GM21528 (cell line): Measurements from ENCODE around the gene RIN1.
"Not testable (repeated sequence)": the region's sequence is repeated elsewhere in the genome, so short reads cannot be mapped to it uniquely, and the experiment has no call there.

Experiments used
- ATAC-seq: cut with Tn5 transposase; IDR thresholded peaks from one replicate; pipeline ENCODE4 v1.9.1; 2021; ENCODE audit warnings: mild to moderate bottlenecking, moderate library complexity; ENCODE audit not compliant: unreplicated experiment, low FRiP score

The RIN1 gene

DNA sequence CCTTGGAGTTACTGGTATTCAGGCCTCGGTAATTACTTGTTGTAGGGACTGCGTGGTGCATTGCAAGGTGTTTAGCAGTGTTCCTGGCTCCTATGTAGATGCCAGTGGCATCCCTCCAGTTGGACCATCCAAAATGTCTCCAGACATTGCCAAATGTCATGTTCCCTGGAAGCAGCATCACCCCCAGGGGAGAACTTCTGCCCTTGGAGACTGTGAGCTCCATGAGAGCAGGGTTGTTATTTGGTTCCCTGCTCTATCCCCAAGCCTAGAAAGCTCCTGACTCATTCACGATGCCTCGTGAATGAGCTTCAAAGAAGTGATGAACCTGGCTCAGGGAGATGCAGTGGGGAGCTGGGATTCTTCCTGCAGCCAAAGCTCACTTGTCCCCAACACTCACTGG is 14.6 kb downstream of the RIN1 start:
- no peak for ATAC-seq

DNA sequence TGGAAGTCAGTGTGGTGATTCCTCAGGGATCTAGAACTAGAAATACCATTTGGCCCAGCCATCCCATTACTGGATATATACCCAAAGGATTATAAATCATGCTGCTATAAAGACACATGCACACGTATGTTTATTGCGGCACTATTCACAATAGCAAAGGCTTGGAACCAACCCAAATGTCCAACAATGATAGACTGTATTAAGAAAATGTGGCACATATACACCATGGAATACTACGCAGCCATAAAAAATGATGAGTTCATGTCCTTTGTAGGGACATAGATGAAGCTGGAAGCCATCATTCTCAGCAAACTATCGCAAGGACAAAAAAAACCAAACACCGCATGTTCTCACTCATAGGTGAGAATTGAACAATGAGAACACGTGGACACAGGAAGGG is 15.5 kb downstream of the RIN1 start:
- ATAC-seq, result not testable (repeated sequence)

DNA sequence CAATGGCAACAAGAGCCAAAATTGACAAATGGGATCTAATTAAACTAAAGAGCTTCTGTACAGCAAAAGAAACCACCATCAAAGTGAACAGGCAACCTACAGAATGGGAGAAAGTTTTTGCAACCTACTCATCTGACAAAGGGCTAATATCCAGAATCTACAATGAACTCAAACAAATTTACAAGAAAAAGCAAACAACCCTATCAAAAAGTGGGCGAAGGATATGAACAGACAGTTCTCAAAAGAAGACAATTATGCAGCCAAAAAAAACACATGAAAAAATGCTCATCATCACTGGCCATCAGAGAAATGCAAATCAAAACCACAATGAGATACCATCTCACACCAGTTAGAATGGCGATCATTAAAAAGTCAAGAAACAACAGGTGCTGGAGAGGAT is 15.9 kb downstream of the RIN1 start:
- not testable (repeated sequence) for ATAC-seq

DNA sequence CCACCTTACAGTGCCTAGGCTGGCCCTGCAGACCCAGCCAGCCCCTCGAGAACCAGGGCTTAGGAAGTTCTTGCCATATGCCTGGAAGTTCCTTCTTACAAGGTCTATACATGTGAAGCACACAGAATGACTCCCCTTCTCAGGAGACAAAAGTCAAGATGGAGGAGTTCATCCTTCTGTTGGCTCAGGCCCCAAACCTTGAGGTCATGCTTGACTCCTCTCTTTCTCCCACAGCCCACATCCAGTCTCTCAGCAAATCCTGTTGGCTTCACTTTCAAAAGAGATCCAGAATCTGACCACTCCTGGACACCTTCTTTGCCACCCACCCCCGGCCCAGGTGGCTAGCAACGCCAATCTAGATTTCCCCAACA is 17.6 kb downstream of the RIN1 start:
- no peak for ATAC-seq

DNA sequence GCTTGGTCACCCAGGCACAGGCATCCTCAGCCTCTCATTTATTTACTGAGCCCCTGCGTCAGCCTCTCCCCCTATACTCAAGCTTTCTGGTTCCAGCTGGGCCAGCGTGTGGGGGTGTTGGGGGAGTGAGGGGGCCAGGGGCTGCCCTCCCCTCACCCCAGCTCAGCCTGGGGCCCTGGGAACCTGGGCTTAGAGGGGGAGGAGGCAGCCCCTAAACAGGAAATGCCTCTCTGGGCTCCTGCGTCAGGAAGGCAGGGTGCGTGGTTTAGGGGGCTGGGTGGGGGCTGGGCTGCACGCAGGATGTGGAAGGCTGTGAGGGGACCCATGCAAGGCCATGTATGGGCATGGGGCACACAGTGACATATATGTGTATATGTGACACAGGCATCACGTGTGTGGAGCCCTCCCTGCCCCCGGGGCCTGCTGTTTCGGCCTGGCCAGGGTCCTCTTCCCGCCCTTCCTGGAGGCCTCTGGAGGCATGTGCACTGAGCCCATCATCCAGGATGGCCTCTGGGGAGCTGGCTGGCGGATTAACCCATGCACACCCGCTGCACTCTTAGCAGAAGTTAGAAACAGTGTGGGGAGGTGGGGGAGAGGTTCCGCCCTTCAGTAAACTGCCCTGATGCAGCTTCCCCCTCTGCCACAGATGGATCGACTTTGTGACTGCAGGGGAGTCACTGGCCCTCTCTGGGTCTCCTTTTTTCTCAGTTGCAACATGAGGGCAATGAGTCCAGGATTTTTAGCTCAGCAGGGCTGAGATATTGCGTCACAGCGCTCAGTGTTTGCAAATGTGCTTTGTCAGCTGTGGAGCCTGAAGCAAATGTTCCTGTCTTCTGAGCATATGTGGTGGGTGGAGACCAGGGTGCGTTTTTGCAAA is 18.3 kb downstream of the RIN1 start:
- ATAC-seq, result no peak

GRCh38 chr11:66317322-66317722 is 18.9 kb downstream of the RIN1 start:
- no peak for ATAC-seq

DNA sequence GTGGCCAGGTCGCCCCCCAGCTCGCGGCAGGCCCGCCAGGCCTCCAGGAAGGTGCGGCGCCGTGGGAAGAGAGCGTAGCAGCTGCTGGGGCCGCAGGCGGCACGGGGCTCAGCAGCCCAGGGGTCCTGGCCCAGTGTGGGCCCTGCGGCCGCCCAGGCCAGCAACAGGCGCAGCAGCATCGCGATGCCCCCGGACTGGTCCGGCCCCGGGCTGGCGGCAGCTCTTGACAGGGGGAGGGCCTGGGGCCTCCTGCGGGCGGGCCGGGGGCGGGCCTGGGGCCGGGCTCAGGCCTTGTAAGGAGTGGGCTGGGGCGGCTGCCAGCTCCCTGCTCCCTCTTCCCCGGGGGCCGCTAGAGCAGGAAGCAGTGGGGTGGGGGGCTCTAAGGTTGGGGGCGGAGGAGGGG is 19.4 kb downstream of the RIN1 start, which contains the start of gene CD248:
TSS of gene CD248 (minus strand) at position 196 of the 403 bp plus-strand sequence. CDS start at position 179, 17 bp downstream.
- no peak for ATAC-seq

- no peak for ATAC-seq
Measured at GRCh38 chr11:66315921-66316811, 20.1 kb downstream of the RIN1 start.

- ATAC-seq, result no peak
Measured at GRCh38 chr11:66315498-66315885, 20.7 kb downstream of the RIN1 start.

DNA sequence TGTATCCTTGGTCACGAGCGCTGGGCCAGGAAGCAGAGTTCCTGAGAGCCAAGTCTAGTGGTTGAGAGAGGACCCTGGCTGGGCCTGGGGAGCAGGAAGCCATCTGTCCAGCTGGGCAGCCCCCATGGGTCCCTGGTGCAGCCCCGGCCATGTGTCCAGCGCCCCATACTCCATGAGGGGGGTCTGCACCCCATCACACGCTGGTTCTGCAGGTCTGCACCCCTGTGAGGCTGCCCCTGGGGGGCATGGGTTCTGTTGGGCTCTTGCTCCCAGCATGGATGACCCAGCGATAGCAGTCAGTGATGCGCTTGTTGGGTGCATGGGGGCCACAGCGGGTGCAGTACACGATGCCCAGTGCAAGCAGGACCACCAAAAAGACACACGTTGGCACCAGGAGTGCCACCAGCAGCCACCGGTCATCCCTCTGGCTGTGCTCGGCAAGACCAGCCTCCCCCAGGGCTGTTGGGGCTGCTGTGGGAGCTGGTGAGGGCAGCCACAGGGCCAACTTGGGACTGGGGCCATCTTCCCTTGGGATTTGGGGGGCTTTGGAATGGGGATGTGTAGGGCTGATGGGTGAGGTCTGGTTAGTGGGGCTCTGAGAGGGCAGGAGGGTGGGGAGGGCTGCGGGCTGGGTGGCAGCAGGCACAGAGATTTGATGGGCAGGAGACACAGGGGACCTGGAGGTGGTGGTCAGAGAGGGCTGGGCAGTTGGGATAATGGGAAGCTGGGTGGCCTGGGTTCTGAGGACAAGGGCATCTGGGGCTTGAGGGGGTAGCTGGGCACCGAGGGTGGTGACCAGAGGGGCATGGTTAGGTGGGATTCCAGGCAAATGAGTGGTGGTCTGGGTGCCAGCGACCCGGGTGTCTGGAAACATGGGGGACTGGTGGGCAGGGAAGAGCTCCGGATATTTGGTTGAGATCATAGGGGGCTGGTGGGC is 21.4 kb downstream of the RIN1 start:
- ATAC-seq, result no peak

- ATAC-seq, result no peak
Measured at GRCh38 chr11:66314186-66314501, 22.1 kb downstream of the RIN1 start.

DNA sequence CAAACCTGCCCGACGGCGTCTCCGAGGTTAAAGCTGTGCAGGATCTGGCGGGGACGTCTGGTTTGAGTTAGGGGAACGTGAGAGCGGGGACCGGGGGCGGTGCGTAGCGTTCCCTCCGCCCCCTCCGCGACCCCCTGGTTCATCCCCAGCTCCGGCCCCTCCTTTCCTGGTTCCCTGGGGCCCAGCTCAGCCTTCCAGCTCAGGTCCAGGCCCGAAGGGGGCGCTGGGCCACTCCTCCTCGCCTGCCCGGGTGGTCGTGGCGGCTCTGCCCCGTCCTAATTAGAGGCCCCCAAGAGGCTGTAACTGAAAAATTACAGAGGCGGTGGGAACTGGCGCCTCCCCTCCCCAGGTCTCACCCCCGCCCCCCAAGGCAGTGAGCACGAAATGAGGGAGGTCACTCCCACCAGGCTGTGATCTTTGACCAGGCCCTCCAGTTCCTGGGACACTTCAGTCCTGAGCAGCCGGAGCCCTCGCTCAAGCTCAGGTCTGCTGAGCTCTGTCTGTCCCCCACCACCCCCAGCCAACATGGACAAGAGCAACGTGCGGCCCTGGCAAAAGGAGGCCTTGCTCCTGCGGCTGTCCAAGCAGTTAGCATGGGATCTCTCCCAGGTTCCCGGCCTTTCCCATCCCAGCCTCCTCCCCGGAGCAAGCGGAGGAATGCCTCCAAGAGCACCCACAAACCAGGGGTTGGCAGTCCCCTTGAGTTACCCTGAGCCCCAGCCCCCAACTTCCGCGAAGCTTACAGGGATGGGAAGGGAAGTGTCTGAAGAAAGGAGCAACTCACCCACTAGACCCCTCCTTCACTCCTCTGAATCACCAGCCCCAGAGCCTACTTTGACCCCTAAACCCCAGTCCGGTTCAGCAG is 22.7 kb downstream of the RIN1 start:
- no peak for ATAC-seq

DNA sequence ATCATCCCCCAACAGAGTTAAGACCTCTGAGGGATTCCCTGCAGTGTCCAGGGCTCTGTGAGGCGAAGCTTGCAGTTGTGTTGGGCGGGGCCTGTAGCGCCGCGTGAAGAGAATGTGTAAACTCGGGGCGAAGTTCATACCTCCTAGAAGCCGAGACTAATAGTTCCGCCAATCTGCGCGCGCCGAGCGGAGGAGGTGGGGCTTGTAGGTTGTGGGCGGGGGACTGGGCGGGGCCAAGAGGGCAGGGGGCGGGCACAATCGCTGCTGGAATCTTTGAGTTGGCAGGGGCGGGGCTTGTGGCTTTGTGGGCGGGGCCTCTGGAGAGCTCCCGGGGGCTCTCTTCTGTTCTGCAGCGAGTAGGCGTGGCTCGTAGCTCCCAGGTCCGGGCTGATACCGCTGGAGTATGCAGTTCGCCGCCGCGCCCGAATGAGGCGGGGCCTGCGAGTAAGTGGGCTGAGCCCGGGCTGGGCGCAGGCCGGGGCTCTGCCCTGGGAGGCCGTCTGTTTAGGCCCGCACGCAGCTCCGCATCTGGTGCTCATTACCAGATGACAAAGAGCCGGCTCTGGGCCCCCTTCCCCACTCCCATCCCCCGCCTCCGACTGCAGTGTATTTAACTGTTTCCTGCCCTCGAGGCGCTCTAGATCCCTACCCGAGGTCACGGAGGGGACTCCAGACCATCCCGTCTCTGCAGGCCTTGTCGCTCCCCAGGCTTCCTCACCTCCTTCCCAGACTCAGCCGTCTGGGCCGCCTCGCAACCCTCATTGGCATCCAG is 23.5 kb downstream of the RIN1 start:
- peak; percentile 59 for ATAC-seq

DNA sequence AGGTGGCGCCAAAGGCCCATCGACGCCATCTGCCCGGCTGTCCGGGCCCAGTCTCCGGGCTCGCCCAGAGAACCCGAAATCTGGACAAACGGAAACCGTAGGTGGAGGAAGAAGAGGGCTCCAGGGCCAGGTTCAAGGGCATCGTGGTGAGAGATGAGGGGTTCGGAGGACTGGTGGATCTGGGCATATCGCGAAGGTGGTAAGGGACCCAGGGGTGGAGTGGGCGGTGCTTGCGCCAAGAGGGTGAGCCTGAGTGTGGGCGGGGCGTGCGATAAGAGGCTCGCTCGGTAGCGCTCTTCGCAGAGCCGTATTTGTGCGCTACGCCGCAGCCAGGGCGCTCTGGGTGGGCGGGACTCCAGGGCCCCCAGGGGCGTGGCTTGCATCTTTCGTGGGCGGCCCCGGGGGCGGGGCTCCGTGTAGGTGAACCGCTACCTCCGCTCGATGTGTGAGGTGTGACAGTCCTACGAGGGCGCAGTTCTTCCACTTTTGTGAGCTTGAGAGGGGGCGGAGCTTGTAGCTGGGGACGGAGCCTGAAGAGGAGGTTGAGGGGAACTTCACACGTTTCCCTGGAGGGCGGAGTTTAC is 24.2 kb downstream of the RIN1 start:
- ATAC-seq, result peak; percentile 55

DNA sequence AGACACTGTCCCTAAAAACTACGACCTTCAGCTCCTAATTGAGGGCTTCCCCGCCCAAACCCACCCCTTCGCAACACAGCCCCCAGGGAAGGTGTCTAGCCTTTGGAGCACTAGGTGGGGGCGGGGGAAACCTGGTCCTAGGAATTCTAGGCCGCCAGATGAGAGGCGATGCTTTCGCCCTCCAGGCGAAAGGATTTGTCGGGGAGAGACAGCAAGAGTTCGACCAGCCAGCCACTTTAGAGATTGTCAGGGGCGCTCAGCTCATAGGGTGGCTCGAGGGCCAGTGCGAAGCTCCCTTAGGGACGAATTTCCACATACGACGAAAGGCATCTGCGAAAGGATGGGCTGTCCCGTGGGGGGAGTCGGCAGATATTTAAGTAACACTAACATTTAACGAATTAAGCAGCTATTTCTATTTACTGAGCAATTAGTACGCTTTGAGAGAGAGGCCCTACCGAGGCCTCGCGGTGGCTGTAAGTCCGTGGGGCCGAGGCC is 24.7 kb downstream of the RIN1 start:
- peak; percentile 3 for ATAC-seq

GRCh38 chr11:66310803-66311440 is 25.3 kb downstream of the RIN1 start:
- not testable (repeated sequence) for ATAC-seq

DNA sequence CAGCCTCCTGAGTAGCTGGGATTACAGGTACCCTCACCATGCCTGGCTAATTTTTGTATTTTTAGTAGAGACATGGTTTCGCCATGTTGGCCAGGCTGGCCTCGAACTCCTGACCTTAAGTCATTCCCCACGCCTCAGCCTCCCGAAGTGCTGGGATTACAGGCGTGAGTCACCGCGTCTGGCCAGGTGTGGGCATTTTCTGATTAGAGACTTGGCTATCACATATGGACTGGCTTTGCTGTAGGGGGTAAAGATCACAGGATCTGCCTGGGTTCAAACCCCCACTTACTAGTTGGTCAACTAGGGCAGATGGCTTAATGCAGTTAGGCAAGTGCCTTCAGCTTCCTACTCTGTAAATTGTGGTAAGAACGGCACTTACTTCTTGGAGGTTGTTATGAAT is 25.9 kb downstream of the RIN1 start:
- no peak for ATAC-seq

- ATAC-seq, result no peak
Measured at GRCh38 chr11:66309475-66309874, 26.8 kb downstream of the RIN1 start.
